Measurements from ENCODE around the gene PLEK. TPM values are rescaled to one million over a fixed set of nuclear protein-coding genes. Genes with fewer than 3 reads are reported as not detected.
A peak's percentile ranks its signal among the peaks of the same experiment; 100 is the strongest.

Gene PLEK
- total and polyA plus RNA-seq, 10 of the 15 experiments (the other 5 are each of a cell fraction or from before 2014, with no cell fraction given) = 229 to 804 (median 362) TPM

DNA sequence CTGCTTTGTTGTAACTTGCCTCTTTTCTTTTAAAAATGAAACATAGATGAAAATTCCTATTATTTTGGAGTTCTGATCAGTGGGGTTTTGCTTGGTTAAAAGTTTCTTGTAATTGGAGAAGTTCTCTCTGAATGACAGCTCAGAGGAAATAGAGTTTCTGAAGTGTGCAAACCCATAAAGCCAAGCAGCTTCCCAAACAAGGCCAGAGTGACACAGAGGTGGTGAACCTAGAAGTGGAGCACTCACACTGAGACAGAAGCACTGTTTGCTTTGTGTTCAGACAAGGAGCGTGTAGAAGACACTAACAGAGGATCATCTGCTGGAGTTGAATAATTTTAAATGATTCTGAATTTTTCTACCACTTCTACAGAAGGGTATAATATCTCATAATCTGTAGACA lies 52.8 kb downstream of the PLEK start (continued):
- no peak for TF ChIP-seq ESRRA (IDR thresholded peaks at IDR 0.05; ENCODE audit: low read length)
- no peak for TF ChIP-seq HCFC1 (IDR thresholded peaks at IDR 0.05; ENCODE audit: low read length)
- TF ChIP-seq KDM1A (IDR thresholded peaks at IDR 0.05; ENCODE audit: borderline replicate concordance) = no peak

DNA sequence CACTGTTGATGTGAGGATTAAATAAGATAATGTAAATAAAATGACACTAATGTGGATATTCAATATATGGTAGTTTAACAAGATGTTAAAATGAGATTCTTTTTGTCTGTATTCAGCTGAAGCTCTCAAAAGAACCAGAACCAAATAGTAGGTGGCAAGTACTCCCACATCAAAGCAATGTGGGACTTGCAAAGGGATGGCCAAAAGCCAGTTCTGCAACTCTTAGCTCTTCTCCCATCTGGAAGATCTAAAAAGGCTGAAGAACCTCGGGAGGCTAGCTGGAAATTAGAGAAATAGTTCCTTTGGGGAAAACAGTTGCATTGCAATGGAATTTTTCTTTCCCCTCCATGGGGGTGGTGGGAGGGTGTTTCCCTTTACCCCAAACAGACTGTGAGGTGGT lies 53.3 kb downstream of the PLEK start:
- Histone ChIP-seq H3K4me3 (no peak overlapping the region), H3K79me2 (ENCODE audit: control insufficient read depth, insufficient read depth, low read length) (no peaks in the 10 kb centered on the region), H3K27ac (ENCODE audit: control insufficient read depth, insufficient read depth) (no peak overlapping the region), H3K36me3 (ENCODE audit: control insufficient read depth in 2 of 2, insufficient read depth in 2 of 2, low read length in 1 of 2) (no peaks in the 10 kb centered on the region), H2AFZ (ENCODE audit: control insufficient read depth, low read depth, low read length) (no peak overlapping the region; the same call in 1 of the 2 replicates), H4K20me1 (ENCODE audit: control insufficient read depth, insufficient read depth) (no peaks in the 10 kb centered on the region), H3K27me3 (replicated peaks in 1 of 2; ENCODE audit: control insufficient read depth in 2 of 2, insufficient read depth in 2 of 2, low read length in 1 of 2) (no peaks in the 10 kb centered on the region; a peak in 1 of 4 replicates), H3K9ac (ENCODE audit: control insufficient read depth, insufficient read depth, low read length) (no peak overlapping the region), H3K4me2 (ENCODE audit: control insufficient read depth, insufficient read depth) (0 out of 2 replicates have a peak overlapping the region, but pooled peaks have one; percentile 13), H3K4me1 (ENCODE audit: control insufficient read depth, insufficient read depth, low read length) (peaks cover 32% of the 10 kb centered on the region), H3K9me3 (replicated peaks; ENCODE audit: control insufficient read depth, insufficient read depth, low read length) (peaks cover 2% of the 10 kb centered on the region; the same call in 1 of the 3 replicates)
- TF ChIP-seq ZNF592 (IDR thresholded peaks at IDR 0.05) (no peak), STAT1 (conservative IDR thresholded peaks at IDR 0.05) (no peak), POLR2AphosphoS2 (IDR thresholded peaks at IDR 0.05; ENCODE audit: low read depth, low read length) (no peak)
- ChIA-PET CTCF (interaction anchor here (0.7 to 9.7 kb wide), 7 partner anchors 10 to 60 kb away, joined by 3 to 87 read pairs (median 4); no protein-coding TSS in a partner anchor), SMC1A (ENCODE audit: uncharacterized antibody, unreplicated experiment) (interaction anchor here (1.2 to 11.3 kb wide), 6 partner anchors 9 to 47 kb away, joined by 3 to 207 read pairs (median 75); no protein-coding TSS in a partner anchor), RAD21 (ENCODE audit: unreplicated experiment) (interaction anchor here (0.8 to 9.8 kb wide), 8 partner anchors 9 to 47 kb away, joined by 3 to 147 read pairs (median 4); no protein-coding TSS in a partner anchor), POLR2A (interaction anchor here (0.8 to 10.7 kb wide), 3 partner anchors 8 to 28 kb away, joined by 3 to 70 read pairs (median 4); no protein-coding TSS in a partner anchor)
- FAIRE-seq (no peak), DNase-seq (ENCODE audit: low read depth, low spot score) (no peak), ATAC-seq (no peak)
- intact Hi-C loops (cut with micrococcal nuclease; ENCODE audit: unreplicated experiment) = no loop called here
- no TSS peak for BruUV-seq (replicated peaks)
- in situ Hi-C loops (cut with MboI) = no loop called here
- 47% methylated on average over 1 of the region's 1 CpG for WGBS (ENCODE audit: insufficient coverage, insufficient replicate concordance, low lambda C conversion rate, missing lambda C conversion rate)

Data from GM12878 (cell line).